AG08395 (cell line): Measurements from ENCODE around the gene TTLL1.
"Not testable (repeated sequence)": the region's sequence is repeated elsewhere in the genome, so short reads cannot be mapped to it uniquely, and the experiment has no call there.

ENCODE experiments used
- DNase-seq: peaks from one replicate; pipeline ENCODE4 v3.0.0; 2012; ENCODE audit warnings: mixed read lengths, low spot score

Gene TTLL1

DNA sequence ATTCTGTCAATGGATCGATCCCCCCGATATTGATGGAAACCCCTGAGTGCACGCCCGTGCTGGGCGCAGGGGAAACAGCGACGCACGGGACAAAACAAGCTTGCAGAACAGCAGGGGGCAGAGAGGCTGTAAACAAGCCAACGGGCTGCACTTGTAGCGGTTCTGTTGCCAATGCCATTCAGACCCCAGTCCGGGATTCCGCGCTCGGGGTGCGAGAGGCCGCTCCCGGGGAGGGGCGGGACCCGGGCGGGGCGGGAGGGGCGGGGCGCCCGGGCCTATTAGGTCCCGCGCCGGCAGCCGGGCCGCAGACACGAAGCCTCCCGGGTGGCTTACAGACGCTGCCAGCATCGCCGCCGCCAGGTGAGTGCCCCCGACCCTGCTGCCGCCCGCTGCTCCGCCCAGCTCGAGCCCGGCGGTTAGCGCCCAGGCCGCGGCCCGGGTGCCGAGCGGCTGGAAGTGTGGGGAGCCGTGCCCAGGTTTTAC, 21.3 kb upstream of the TTLL1 start, which contains the start of gene BIK:
Gene BIK, plus strand, starts transcription at position 307 of the 483 bp plus-strand sequence. CDS start 13,273 bp downstream, outside the sequence.
- DNase-seq: peak; percentile 38

DNA sequence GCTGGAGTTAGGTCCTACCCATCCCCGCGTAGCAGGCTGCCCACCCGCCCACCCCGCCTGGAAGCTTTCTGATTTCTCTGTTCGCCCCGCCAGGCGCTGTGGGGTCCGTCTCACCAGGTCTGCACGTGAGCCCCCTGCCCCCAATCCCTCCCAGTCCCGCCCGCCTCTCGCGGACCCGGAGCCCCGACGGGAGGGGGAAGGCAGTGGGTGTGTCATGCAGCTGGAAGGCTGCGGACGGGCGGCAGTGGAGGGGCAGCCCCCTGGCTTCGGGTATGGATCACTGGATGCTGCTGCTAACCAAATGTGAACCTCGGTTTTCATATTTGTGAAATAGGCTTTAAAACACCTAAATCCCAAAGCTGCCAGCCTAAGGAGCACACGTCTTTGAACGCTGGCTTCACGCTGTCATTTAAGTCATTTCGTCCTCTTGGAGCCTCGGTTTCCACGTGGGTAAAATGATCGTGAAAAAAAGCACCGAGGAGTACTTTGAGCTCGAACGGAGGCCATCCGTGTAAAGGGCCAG, 20.8 kb upstream of the TTLL1 start:
- no peak for DNase-seq

DNA sequence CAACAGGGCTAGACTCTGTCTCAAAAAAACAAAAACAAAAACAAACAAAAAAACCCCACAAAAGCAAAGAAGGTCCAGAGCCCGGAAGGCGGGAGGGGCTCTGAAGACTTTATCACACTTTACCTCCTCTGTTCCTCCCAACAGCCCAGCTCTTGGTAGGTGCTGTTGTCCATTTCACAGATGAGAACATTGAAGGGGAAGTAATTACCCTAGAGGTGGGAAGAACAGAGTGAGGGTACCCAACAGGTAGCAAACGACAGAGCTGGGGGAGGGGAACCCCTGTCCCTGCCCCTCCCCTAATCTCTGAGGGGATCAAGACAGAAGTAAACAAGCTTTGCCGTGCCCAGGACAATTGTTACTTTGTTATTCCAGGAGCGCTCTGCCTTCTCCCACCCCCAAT, 20.3 kb upstream of the TTLL1 start:
- no peak for DNase-seq

DNA sequence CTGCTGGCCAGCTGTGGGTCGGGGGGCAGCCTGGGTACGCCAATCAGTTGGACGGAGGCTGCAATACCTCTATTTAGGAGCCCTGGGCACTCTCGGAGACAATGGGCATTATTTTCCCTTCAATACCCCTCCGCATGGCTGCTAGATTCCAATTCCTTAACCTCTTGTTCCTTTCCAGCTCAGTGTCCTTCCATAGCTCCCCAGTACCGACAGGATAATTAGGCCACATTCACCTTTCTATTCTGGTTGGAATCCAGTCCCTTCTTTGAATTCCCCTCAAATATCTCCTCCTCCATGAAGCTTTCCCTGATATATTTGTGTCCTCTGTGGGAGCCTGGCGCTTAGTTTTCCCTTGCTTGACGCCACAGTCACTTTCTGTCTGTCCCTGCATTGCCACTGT, 17.1 kb upstream of the TTLL1 start:
- no peak for DNase-seq

DNA sequence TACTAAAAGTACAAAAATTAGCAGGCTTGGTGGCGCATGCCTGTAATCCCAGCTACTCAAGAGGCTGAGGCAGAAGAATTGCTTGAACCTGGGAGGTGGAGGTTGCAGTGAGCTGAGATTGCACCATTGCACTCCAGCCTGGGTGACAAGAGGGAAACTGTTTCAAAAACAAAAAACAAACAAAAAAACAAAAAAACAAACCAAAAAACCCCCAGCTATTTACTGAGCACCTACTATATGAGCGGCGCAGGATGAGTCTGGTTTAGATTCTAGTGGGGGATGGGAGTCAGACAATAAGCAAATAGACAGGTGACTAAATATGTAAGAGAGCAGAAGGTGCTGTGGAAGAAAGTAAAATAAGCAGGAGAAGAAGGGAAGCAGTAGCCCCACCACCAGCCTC, 15.8 kb upstream of the TTLL1 start:
- not testable (repeated sequence) for DNase-seq

DNA sequence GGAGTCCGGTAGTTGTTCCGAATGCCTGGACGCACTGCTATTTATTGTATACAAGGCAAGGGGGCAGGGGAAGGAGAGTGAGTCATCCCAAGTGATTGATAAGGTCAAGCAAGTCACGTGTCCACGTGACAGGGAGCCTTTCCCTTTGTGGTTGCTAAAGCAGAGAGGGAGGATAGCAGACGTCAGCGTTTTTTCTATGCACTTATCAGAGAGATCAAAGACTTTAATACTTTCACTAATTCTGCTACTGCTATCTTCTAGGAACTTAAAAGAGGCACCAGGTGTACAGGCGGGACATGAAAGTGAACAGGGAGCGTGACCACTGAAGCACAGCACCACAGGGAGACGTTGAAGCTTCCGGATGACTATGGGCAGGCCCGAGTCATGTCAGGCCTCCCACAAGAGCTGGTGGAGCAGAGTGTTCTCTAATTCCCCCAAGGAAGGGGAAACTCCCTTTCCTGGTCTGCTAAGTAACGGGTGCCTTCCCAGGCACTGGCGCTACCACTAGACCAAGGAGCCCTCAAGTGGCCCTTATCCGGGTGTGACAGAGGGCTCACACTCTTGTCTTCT, 14.9 kb upstream of the TTLL1 start:
- DNase-seq: not testable (repeated sequence)

DNA sequence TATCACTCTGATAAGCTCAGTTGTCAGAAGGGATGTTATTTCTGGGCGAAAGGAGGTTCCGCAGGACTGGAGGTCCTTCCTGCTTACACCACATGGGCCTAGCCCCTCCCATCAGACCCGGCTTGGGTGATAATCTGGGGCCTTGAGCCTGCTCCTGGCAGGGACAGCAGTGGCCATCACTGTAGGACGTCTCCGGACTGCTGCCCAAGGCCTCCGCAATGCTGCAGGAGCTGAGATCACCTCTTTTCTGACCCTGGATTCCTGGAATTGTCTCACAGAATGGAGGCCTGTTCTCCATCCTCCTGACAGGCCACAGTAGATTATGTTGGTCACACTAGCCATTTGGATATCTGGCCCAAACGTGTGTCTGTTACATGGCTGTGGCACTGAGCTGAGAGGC, 12.1 kb upstream of the TTLL1 start:
- DNase-seq: no peak

DNA sequence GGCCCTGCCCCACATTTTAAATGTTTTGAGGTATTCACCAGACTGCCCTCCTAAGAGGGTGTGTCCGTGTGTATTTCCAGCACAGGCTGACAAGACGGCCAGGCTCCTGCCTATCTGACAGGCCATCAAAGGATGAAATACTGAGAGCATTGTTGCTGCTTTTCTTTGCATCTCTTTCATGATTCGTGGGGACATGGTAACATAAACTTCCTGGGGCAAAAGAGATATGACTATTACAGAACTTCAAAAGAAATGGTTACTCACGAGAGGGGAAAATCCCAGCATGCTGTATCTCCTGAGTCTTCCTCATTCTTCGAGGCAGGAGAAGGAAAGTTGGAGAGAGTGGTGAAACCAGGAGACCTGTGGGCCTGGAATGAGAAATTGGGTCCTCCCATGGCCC, 11.0 kb upstream of the TTLL1 start:
- no peak for DNase-seq

DNA sequence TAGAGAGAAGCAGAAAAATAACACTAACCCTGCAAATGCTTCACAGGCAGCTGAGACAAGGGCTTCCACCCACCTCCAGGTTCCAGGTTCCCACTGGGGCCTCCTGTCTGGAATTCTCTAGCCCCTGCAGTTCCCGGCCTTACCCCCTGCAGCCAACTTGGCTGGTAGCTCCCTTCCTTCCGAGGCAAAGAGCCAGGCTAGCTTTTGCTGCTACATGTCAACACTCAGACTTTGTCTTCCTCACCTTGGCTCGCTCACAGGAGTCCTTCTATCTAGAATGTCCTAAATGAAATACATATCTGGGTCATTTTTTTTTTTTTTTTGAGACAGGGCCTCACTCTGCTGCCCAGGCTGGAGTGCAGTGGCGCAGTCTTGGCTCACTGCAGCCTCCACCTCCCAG, 9.9 kb upstream of the TTLL1 start:
- no peak for DNase-seq

DNA sequence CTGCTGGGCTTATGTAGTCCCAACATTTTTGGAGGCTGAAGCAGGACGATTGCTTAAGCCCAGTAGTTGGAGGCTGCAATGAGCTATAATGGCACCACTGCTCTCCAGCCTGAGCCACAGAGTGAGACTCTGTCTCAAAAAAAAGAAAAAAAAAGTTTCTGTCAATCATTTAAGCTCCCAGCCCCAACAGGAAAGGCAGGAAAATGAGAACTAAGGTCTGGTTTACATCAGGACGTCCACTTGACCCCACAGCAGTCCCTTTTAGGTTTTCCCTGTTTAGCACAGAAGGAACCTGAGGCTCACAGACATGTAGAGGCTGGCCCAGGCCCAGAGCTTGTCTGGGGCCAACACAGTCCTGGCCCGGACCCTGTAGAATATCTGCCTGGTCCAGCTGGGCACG, 9.2 kb upstream of the TTLL1 start:
- DNase-seq: no peak

DNA sequence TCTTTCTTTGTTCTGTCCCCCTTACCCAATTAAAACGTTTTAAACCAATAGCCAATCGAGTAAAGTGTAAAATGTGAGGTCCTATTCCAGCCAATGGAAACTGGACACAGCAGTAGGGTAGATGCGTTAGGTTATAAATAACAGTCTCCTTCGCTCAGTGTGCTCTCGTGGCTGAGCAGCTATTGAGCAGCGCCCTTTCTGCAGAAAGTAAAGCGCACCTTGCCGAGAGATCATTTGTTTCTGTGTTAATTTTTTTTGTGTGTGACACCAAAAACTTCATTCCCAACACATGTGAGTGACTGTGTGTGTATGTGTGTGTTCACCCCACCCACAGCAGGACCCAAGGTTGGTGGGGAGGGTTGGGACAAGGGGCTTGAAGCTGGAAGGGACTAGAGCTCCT, 7.2 kb upstream of the TTLL1 start:
- DNase-seq: no peak

DNA sequence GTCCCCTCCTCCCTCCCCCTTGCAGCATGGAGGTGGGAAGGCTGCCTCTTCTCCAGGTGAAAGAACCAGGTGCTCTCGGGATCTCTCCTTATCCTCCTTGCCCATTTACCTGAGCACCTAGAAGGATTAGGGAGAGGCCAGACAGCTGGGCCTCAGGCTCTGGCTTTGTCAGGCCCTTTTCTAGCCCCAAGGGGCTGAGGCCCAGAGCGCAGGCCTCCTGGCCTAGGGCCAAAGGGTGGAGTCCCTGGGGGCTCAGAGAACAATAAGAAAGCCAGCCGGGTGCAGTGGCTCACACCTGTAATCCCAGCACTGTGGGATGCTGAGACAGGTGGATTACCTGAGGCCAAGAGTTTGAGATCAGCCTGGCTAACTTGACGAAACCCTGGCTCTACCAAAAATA, 5.4 kb upstream of the TTLL1 start:
- DNase-seq: no peak

DNA sequence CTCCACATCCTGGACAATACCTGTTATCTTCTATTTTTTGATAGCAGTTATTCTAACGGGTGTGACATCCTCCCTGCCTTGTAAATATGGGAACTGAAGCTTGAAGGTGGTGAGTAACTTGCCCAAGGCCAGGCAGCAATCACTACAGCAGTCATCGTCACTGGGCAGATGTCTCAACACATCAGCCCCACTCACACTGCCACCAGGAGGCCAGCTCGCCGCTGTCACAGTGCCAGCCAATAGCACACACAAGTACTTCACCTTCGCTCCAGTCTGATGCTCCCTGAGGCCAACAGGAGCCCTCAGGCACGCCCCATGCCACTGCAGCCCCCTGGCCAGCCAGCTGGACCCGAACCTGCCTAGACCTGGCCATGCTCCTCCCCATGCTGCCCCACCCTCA, 4.9 kb upstream of the TTLL1 start:
- peak; percentile 30 for DNase-seq

DNA sequence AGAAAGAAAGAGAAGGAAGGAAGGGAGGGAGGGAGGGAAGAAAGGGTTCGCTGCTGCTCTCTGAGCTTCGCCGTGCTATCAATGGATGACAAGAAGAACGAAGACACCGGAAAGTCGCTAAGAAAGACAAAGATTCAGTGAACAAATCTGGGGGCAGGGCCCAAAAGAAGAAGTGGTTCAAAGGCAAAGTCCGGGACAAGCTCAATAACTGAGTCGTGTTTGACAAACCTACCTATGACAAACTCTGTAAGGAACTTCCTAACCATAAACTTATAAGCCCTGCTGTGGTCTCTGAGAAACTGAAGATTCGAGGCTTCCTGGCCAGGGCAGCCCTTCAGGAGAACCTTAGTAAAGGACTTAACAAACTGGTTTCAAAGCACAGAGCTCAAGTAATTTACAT, 2.9 kb upstream of the TTLL1 start:
- DNase-seq: no peak

DNA sequence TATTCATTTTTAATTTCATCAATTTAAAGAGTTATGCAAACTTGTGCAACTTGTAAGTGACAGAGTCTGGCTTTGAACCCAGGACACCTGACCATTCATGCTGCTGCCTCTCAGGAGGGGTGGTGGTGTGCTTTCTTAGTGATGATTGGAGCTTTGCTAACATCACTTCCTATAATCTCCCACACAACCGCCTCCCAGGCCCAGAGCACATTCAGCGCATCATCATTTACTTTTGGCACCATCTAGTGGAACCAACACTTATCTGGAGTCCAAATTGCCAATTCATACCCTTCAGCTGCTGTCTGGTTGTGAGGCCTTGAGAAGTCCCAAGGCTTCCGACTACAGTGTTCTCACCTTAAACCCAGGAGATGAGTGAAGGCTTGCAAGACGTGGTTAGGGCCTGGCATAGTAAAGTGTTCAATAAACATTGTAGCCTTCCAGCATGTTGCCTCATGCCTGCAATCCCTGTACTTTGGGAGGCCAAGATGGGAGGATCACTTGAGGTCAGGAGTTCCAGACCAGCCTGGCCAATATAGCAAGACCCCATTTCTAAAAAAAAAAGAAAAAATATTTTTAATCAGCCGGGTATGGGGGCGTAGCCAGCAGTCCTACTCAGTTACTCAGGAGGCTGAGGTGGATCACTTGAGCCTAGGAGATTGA, 1.1 kb upstream of the TTLL1 start:
- peak; percentile 90 for DNase-seq

DNA sequence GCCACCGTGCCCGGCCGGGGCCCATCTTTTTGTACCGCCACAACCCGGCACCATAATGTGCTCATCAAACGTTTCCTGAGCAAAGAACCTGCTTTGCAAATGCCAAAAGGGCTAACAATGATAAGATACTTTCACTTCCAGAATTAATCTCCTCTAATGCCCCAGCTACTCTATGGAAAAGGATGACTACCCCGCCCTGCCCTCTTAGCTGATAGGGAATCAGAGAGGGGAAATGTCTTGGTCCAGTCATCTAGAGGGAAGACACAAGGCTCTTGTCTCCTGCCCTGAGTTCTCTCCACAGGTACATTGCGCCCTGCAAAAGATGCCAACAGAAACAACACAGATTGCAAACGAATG, 586 bp downstream of the TTLL1 start:
- no peak for DNase-seq

DNA sequence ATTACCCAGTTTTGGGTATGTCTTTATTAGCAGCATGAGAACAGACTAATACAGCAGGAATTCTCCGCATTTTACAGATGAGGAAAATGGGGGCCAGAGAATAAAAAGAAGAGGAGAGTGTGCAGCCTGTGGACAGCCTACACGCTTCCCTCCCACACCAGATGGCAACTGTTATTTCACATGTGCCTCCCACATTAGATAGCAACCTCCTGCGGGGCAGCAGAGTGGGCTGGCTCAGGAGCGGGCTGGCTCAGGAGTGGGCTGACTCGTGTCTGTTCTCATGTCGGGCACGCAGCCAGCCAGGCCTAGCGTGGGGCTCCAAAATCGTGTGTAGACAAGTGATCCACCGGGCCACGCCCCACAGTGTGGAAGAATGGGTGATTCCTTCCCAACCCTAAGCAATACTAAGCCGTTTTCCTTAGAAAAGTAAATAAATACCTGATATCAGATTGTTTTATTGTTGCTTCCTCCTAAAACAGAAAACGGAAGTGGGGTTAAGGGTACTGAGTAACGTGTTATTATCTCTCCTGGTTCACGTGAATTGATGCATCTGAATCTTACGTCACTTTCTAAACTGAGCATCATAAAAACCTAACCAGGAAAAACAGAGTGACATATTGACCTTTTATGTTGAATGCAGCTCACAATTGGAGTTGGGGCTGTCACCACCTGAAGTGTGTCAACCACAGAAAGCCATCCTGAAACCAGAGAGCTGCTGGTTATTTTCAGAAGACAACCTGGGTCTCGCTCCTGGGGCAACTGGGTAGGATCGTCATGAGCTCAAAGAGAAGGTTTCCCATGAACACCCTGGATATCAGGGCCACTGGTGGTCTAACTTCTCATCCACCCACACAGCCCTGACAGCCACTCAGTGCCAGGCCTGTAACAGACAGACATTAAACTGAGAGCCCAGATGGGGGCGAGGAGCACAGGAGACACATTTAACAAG, 3.3 kb downstream of the TTLL1 start:
- DNase-seq: no peak

DNA sequence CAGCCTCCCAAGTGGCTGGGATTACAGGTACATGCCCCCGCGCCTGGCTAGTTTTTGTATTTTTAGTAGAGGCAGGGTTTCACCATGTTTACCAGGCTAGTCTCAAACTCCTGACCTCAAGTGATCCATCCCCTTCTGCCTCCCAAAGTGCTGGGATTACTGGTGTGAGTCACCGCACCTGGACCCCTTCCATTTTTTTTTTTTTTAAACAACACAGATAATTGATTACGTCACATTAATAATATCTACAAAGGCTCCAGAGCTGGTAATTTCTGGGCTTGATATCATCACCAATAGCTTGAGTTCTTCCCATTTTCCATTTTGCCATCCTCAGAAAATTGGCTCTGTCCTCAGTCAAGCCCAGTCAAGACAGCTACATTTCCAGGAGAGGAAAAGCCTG, 7.2 kb downstream of the TTLL1 start:
- DNase-seq: no peak

DNA sequence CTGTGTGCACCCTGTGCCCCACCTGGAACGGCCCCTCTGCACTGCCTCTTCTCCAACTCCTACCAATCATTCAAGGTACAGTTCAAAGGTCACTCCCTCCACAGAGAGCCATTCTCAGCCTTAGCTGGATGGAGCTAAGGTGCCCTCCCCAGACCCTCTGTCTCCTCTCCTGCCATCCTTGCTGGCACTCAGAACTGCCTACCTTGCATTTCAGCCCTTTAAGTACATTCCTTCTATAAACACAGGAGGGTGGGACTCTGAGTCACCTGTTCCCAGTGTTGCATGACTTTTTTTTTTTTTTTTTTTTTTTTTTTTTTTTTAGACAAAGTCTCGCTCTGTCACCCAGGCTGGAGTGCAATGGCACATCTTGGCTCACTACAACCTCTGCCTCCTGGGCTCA, 8.6 kb downstream of the TTLL1 start:
- DNase-seq: no peak

DNA sequence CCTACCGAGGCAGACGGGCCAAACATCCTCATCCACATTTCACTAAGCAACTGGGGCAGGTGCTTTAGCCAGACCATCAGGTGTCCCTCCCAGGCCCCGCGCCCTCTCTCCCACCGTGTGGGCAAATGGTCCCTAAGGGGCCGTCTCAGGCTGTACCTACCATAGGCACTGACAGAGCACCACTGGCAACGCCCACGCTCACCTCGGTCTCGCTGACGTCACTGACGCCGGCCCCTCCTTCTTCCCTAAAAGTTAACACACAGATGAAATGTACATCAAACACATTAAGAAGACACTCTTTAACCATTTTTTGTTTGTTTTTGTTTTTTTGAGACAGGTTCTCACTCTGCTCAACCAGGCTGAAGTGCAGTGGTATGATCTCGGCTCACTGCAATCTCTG, 9.4 kb downstream of the TTLL1 start:
- DNase-seq: no peak

DNA sequence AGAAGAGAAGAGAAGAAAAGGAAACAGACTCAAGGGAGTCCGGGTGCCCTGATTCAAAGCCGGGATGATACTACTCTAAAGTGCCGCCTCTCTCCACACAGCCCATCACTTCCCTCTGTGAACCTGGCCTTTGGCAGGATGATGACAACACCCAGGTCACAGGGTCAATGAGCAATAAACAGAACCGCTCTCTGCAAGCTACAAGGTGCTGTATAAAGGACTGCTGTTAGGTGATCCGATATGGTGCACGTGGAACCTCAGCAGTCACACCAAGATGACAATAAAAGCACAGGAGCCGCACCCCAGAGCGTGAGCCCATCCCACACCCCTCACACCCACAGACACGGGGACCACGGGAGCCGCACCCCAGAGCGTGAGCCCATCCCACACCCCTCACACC, 10.7 kb downstream of the TTLL1 start:
- no peak for DNase-seq

DNA sequence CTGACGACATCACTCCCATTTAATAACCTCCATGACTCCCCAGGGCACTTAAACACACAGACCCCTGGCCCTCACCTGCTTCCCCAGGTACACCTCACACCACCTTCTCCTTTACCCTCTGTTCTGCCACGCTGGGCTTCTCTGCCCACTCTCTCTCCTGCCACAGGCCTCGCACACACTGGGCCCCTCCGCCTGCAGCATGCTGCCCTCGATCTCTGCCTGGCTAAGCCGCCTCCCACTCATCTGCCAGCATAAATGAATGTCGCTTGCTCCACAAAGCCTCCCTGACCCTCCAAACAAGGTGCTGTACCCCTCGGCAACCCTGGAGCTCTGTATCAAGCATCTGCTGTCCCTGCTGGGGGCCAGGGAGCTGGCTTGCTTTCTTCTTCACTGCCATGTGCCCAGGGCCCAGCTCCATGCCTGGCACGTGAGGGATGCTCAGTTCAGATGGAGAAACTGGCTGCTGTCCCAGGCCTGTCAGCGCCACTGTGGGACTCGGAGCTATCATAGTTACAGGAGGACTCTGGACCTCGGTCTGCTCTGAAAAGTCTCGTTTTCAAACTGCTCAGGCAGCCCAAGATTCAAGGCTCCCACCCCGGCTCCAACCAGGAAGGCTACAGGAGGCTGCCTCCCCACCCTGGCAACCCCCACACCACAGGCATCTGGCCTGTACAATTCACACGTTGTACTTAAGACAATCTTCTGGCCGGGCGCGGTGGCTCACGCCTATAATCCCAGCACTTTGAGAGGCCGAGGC, 11.9 kb downstream of the TTLL1 start:
- no peak for DNase-seq
